Hindlimb muscle (tissue), 1 donor: ENCODE results near the gene TMA7. TPM values are rescaled to one million over a fixed set of nuclear protein-coding genes. Genes with fewer than 3 reads are reported as not detected.

ENCODE experiments used
- DNase-seq: peaks from one replicate; pipeline ENCODE4 v3.0.0-alpha.2; 2013
- polyA plus RNA-seq: library from polyadenylated mRNA; unstranded; fragments of 120-200 nt; gene quantifications from one replicate; pipeline ENCODE4 v1.2.1, GENCODE V29; 2013; ENCODE audit not compliant: insufficient read length

The TMA7 gene
- polyA plus RNA-seq, 1 donor = 187 TPM

- no peak for DNase-seq
Measured at GRCh38 chr3:48423883-48424695, 16.0 kb upstream of the TMA7 start.

GRCh38 chr3:48425281-48425812 lies 14.7 kb upstream of the TMA7 start:
- no peak for DNase-seq

GRCh38 chr3:48426401-48426909 lies 13.6 kb upstream of the TMA7 start:
- DNase-seq = no peak

GRCh38 chr3:48426944-48427629 lies 13.0 kb upstream of the TMA7 start:
- DNase-seq = no peak

- DNase-seq = no peak
Measured at GRCh38 chr3:48427630-48427962, 12.5 kb upstream of the TMA7 start.

- DNase-seq = no peak
Measured at GRCh38 chr3:48428088-48428571, 11.9 kb upstream of the TMA7 start.

GRCh38 chr3:48428572-48429316 lies 11.3 kb upstream of the TMA7 start:
- DNase-seq = peak; percentile 62

- DNase-seq = peak; percentile 33
Measured at GRCh38 chr3:48429317-48429959, 10.6 kb upstream of the TMA7 start.

- DNase-seq = no peak
Measured at GRCh38 chr3:48429960-48430707, 9.9 kb upstream of the TMA7 start, which contains the start of gene PLXNB1. PLXNB1 (minus strand) TSS chr3:48430086; CDS start chr3:48424611, 5,475 bp downstream.

GRCh38 chr3:48430708-48431101 lies 9.4 kb upstream of the TMA7 start:
- no peak for DNase-seq

GRCh38 chr3:48431224-48432029 lies 8.6 kb upstream of the TMA7 start:
- DNase-seq = no peak

GRCh38 chr3:48432411-48433371 lies 7.4 kb upstream of the TMA7 start:
- DNase-seq = no peak

- DNase-seq = no peak
Measured at GRCh38 chr3:48433472-48434118, 6.5 kb upstream of the TMA7 start.

- DNase-seq = no peak
Measured at GRCh38 chr3:48434591-48435222, 5.3 kb upstream of the TMA7 start.

- DNase-seq = no peak
Measured at GRCh38 chr3:48435223-48435595, 4.8 kb upstream of the TMA7 start.

- DNase-seq = peak; percentile 80
Measured at GRCh38 chr3:48435774-48436476, 4.1 kb upstream of the TMA7 start.

GRCh38 chr3:48436477-48436787 lies 3.6 kb upstream of the TMA7 start:
- DNase-seq = no peak

GRCh38 chr3:48436855-48437254 lies 3.2 kb upstream of the TMA7 start:
- DNase-seq = no peak
